Adrenal gland (tissue), 5 donors: ENCODE results near the gene GTF2B.

ENCODE experiments used
- POLR2A ChIP-seq, 2 donors: fragments of 450-650 bp; IDR thresholded peaks; one replicate each; pipeline ENCODE4 v1.6.1; 2017; ENCODE audit warnings: antibody characterized with exemption in 2 of 2, mild to moderate bottlenecking in 2 of 2, moderate library complexity in 1 of 2
- TF ChIP-seq, protein P1 (sequence below), 6 experiments: fragments of 450-650 bp in 4 of 6; fragments of 200-600 bp in 2 of 6; sonication (generic) in 1 of 6; IDR thresholded peaks; 1 replicate in 5 of 6; 2 replicates in 1 of 6; pipeline versions ENCODE4 v1.5.1 to v1.8.0; 2016 to 2021; ENCODE audit warnings: antibody characterized with exemption in 6 of 6, mild to moderate bottlenecking in 2 of 6, moderate library complexity in 1 of 6
- donor health status: DM: no; HTN: no; CAD: no.

- TF ChIP-seq, protein P1, sequence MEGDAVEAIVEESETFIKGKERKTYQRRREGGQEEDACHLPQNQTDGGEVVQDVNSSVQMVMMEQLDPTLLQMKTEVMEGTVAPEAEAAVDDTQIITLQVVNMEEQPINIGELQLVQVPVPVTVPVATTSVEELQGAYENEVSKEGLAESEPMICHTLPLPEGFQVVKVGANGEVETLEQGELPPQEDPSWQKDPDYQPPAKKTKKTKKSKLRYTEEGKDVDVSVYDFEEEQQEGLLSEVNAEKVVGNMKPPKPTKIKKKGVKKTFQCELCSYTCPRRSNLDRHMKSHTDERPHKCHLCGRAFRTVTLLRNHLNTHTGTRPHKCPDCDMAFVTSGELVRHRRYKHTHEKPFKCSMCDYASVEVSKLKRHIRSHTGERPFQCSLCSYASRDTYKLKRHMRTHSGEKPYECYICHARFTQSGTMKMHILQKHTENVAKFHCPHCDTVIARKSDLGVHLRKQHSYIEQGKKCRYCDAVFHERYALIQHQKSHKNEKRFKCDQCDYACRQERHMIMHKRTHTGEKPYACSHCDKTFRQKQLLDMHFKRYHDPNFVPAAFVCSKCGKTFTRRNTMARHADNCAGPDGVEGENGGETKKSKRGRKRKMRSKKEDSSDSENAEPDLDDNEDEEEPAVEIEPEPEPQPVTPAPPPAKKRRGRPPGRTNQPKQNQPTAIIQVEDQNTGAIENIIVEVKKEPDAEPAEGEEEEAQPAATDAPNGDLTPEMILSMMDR (IDR thresholded peaks at IDR 0.05): no peak
- TF ChIP-seq POLR2A (IDR thresholded peaks at IDR 0.05): no peak
Observed at GRCh38 chr1:88802950-88803349, 88.4 kb downstream of the GTF2B start.
